SH-SY5Y (cell line): ENCODE measurements around the gene IKZF1.

Experiments
- GATA2 ChIP-seq: IDR thresholded peaks from 2 replicates; pipeline ENCODE4 v1.6.1; 2011; ENCODE audit warnings: mild to moderate bottlenecking, low read depth, low read length
- GATA3 ChIP-seq: IDR thresholded peaks from 2 replicates; pipeline ENCODE4 v1.6.1; 2011; ENCODE audit warnings: low read depth, mild to moderate bottlenecking, low read length, moderate library complexity

The IKZF1 gene

DNA sequence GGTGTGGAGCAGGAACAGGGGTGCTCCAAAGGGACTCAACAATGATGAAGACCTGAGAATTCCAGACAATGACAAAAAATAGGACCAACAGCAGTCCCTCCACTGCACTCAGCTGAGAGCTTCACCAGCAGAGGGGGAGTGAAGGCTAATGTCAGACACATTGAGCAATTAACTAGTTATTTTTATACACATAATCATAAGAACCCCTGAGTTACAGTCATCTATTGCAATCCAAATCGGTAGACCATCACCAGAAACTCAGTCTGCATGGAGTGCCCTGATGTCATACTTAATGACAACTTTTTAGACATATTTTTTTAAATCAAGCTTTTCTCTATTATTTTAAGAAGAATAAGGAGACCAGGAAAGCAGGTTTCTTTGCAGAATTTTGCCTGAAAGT is 30.6 kb upstream of the IKZF1 start:
- TF ChIP-seq GATA3 (no peak), GATA2 (no peak)

DNA sequence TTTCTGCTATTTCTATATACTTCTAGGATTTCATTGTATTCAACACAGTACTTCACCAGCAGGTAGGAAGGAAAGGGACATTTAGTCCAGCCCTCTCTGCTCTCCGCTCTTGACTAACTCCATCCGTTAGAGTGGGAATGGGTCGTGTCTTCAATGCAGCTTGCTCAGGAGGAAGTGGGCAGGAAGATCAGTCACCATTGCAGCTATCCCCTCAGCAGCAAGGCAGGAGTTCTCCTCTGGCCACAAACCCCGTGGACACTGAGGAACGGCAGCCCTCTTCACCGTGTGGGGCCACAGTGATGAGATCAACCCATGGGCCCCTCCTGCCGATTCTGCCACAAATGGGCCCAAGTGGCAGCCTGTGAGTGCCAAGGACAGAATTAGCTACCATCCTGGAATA is 30.2 kb upstream of the IKZF1 start:
- TF ChIP-seq GATA2 (no peak), GATA3 (no peak)

DNA sequence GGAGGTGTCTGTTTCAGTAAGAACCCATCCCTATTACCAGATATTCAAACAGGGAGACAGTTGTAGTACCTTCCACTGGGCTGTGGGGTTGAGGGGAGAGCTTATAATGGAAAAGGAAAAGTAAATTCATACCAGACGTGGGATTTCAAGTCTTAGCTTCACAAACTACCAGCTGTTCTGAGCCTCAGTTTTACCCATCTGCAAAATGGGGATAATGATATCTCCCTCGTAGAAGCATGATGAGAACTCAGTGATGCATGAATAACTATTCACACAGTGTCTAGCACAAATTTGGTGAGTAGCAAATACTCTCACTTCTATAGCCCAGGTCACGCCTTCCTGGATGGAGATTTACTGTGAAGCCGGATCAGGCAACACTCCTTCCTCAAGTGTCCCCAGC is 29.1 kb upstream of the IKZF1 start:
- TF ChIP-seq GATA3: no peak
- TF ChIP-seq GATA2: no peak

DNA sequence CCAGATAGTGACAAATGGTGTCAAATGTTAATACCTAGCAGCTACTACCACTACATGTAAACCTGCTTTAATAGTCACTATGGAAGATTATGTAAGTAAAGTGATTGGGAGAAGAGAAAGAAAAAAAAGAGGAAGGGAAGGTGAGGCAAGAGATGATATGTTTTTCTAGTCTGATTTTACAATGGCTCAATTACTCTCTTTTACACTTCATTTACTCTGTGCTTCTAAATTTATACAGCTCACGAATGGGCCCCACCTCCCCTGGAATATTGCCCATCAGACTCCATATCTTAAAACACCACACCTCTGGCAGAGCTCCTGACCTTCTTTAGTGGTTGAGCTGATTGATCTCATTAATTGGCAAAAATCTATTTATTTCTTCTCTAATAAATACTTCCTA is 28.0 kb upstream of the IKZF1 start:
- TF ChIP-seq GATA2: no peak
- TF ChIP-seq GATA3: no peak

DNA sequence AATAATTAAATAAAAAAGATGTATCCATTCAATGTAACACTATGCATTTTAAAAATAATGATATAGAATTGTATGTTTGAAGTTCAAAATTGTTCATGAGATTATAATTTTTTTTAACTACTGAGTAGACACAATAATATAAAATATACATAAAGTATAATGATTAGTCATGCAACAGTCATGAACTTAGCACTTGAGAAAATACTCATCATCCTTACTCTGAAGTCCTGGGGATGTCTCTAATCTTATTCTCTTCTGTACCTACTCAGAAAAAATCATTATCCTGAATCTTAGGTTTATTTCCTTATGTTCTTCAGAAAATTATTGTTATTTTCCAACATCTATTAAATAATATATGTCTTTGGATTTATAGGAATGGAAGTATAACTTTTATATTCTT is 26.4 kb upstream of the IKZF1 start:
- no peak for TF ChIP-seq GATA3
- TF ChIP-seq GATA2: no peak

DNA sequence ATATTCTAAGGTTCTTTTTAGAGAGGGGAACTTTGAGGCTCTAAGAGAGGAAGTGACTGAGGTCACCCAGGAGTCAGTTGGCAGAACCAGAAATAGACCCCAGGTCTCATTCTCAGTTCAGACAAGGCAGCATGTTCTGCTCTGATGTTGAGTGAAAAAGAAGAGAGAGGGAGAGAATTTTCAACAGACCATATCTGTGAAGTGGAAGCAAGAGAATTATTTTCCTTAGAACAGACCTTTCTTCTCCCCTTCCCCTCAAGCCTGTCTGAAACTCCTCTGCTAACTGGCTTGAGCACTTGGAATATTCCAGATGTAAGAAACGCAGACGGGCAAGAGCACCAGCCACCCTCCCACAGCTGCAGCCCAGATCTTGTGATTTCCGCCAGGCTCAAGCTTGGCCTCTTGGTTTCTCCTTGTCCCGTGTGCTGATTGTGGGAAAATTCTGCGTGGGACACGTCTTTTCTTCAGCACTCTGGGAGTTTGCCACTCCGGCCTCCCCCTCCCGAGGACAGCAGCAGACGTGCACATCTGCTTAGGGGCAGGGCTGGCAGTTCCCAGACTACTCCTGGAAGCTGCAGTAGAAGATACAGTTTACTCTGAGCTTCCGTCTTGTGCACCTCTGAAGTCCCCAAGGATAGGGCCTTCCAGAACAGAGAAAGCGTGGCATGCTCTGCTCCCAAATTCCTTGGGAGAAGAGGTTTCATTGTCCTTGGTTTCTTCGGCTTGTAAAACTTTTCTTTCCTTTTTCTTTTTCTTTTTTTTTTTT is 22.7 kb upstream of the IKZF1 start:
- TF ChIP-seq GATA3 (no peak), GATA2 (no peak)

DNA sequence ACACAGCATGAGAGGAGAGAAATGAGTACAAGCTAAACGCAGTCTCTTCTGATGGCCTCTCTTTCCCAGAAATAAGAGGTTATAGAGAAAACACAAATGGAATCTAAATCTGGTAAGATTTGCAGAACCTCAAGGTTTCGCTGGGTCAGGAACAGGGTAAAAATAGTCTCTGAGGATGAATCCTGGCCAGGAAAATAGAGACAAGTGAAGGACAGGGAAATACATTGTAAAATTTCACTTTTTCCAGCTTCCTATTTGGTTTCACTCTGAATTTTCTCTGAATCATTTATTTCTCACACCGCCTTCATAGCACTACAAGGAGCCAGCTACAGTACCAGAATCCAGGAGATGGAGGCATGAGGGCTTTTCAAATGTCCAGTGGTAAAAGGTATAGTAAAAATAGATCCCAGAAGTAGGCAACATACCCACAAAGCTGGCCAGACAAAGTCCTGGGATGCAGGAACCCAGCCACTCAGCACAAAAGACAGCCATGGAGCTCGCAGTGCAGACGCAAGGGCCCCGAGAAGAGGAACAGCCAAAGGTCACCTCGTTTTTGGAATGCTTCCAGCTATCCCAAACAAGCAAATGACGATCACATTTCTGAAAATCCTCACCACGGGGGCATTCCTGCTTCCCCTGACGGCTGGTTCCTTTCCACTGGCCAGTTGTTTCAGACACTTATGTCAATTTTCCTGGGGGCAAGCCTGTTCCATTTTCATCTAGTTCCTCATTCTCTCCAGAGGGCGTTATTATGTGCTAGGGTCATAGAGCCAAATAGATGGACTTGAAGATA is 21.5 kb upstream of the IKZF1 start:
- TF ChIP-seq GATA2 (no peak), GATA3 (no peak)

DNA sequence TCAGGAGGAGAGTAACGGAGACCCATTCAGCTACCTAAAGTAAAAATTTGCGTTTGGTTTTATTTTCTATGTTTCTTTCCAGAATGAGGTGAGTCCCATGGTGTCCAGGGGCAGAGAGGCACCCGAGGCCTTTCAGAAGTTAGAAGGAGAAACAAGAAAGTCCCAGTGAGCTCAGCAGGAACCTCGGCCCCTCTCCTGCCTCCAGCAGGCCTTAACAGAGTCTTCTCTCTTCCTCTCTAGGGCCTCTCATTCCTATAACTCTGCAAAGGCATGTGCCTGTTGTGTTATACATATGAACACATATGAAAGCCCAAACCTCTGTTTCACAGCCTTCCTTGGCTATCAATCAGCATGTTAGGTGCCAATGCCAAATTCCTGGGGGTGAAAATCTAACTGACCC is 20.8 kb upstream of the IKZF1 start:
- TF ChIP-seq GATA2 (no peak), GATA3 (no peak)

DNA sequence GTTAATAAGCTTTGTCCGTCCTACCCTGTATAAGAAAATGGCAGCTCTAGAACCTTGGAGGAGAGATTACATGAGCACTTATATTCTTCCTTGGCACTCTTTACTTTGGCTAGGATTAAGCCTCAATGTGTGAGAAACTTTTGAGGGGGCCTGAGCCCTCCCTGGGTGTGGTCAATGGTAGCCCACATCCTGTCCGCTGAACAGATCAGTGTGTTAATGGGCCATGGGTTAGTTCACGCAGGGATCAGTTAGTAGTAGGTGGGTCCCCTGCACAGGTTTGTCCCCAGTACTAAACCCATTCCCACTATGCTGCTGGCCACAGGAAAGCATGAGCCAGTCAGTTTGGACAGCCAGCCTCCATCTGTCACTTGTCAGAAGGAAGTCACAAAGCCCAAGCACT is 20.2 kb upstream of the IKZF1 start:
- TF ChIP-seq GATA3 (no peak), GATA2 (no peak)

DNA sequence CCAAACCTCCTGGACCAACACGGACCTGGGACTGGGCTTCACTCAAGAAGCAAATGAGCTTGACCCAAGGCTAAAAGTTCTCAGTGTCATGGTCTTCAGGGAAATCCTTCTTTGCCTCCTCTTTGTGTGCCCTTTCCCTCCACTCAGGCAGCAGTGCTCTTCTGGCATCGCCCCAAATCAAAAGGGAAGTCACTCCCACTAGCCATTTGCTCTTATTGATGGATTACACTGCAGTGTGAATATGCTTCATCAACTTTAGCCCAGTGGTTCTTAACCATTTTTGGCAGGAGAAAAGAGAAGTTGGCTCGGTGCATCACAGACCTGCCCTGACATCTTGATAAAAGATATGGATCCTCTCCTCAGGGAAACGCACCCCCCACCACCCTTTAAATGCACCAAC is 19.2 kb upstream of the IKZF1 start:
- TF ChIP-seq GATA2 (no peak), GATA3 (no peak)

DNA sequence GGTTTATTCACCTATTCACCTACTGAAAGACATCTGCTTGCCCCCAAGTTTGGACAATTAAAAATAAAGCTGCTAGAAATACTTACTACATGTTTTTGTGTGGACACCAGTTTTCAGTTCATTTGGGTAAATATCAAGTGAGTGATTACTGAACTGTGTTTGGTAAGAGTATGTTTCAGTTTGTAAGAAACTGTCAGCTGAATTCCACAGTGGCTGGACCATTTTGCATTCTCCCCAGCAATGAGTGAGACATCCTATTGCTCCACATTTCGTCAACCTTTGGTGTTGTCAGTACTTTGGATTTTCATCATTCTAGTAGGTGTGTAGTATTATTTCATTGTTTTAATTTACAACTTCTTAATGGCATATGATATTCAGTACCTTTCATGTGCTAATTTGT is 17.4 kb upstream of the IKZF1 start:
- TF ChIP-seq GATA2: no peak

DNA sequence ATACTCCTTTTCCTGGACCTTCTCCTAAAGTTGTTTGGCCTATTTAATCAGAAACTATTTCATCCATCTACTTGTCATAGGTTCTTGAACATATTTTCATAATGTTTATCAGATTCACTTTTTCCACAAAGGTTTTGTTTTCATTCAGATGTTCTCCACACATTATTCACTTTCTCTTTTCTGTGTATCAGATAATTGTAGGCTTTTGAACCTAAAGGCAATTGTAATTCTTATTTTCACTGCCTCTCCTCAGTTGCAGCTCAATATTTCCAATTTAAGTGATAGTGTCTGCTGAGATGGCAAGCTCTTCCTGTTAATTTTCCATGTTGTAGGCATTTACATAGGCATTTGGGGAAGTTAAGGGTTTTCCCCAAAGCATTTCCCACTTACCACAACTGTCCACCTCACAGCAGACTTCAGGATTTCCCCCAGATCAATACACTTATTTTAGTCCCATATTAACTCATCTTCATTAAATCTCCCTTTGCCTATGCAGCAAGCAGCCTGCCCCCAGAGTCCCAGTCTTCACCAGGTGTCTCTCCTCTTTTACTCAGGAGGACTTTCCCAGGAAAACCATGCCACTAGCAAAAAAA is 12.3 kb upstream of the IKZF1 start:
- TF ChIP-seq GATA2: no peak
- no peak for TF ChIP-seq GATA3

DNA sequence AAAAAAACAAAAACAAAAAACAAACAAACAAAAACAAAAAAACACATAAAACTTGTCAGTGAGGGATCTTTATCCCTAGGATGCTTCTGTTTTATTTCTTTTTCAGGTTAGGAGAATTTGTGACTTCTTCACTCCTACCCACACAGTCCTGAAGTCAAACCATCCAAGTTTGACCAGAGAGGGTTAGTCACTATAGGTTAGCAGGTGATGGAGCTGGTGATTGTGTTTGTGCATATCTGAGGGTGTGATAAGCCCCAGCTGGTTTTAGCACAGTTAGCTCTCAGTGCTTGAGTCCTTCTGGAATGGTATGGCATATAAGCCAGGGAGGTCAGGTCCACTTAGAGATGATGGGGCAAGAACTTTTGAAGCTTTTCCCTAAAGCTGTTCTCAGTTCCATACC is 11.8 kb upstream of the IKZF1 start:
- TF ChIP-seq GATA3 (no peak), GATA2 (no peak)

DNA sequence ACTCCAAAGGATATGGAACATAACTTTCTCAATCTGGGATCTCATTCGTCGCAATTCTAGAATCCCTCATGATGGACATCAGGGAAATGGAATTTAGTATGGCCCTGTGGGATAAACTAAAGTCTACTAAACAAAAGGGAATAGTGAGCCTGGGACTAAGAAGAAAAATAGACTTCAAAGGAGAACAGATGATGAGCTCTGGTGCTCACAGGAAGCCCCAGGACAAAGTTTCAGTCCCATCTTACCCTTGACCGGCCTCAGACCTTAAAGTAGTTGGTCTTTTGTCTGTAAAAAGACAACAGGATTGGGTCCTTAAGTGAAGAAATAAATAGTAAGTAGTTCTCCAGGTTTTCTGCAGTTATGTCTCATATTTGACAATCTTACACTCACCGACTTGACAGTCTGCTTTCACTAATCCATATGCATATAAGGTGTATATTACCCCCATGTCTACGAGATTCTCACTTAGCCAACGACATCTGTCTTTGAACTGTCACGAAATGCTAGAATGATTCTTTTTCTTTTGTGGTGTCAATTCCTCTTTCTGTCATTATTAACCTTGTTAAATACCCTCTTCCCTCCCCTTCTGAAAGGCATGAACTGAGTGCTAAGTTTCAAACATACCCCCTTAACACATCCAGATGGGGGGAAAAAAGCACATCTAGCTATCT is 10.9 kb upstream of the IKZF1 start:
- TF ChIP-seq GATA2 (no peak), GATA3 (no peak)
